OCI-LY1 (cell line): ENCODE measurements around the gene BACH1.

Experiments
- EZH2 ChIP-seq: fragments of 200-600 bp; sonication (generic), shearing (Covaris generic); IDR thresholded peaks from 2 replicates; pipeline ENCODE4 v1.8.0; 2017; ENCODE audit warnings: borderline replicate concordance, mixed run types, mild to moderate bottlenecking, antibody characterized with exemption, low read length, moderate library complexity, mixed read lengths
- TF ChIP-seq, protein P1 (sequence below): fragments of 200-600 bp; sonication (generic), shearing (Covaris generic); IDR thresholded peaks from 2 replicates; pipeline ENCODE4 v1.5.1; 2017; ENCODE audit warnings: mild to moderate bottlenecking, antibody characterized with exemption, low read length, moderate library complexity, mixed read lengths

DNA sequence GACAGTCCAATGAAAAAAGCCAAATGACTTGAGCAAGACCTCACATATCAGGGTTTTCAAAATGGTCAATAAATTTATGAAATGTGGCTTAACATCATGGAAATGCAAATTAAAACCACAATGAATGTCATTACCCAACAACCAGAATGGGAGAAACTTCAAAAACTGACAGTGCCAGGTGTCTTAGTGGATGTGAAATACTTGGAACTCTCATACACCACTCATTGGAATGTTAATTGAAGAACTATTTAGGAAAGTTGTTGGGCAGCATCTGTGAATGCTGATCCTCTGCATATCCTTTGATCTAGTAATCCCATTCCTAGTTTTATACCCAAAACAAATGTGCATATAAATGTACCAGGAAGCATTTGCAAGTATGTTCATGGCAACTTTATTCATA, 19.2 kb upstream of the BACH1 start:
- TF ChIP-seq, protein P1, sequence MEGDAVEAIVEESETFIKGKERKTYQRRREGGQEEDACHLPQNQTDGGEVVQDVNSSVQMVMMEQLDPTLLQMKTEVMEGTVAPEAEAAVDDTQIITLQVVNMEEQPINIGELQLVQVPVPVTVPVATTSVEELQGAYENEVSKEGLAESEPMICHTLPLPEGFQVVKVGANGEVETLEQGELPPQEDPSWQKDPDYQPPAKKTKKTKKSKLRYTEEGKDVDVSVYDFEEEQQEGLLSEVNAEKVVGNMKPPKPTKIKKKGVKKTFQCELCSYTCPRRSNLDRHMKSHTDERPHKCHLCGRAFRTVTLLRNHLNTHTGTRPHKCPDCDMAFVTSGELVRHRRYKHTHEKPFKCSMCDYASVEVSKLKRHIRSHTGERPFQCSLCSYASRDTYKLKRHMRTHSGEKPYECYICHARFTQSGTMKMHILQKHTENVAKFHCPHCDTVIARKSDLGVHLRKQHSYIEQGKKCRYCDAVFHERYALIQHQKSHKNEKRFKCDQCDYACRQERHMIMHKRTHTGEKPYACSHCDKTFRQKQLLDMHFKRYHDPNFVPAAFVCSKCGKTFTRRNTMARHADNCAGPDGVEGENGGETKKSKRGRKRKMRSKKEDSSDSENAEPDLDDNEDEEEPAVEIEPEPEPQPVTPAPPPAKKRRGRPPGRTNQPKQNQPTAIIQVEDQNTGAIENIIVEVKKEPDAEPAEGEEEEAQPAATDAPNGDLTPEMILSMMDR = no peak
- no peak for TF ChIP-seq EZH2
